Transverse colon (tissue), 4 donors: Measurements from ENCODE around the gene SIGLEC10. TPM values are rescaled to one million over a fixed set of nuclear protein-coding genes. Genes with fewer than 3 reads are reported as not detected.

Source experiments
- DNase-seq: peaks from one replicate; pipeline ENCODE4 v3.0.0-alpha.2; 2019
- H3K27ac ChIP-seq, 4 donors: fragments of 200-600 bp; sonication (generic); 2 replicates each; pipeline ENCODE4 v1.5.1; 2016 to 2018; ENCODE audit warnings: inconsistent platforms in 4 of 4
- H3K27me3 ChIP-seq: fragments of 200-600 bp; sonication (generic); 2 replicates; pipeline ENCODE4 v1.5.1; 2017; ENCODE audit warnings: inconsistent platforms
- H3K36me3 ChIP-seq, 4 donors: fragments of 200-600 bp; sonication (generic); 2 replicates each; pipeline ENCODE4 v1.5.1; 2017 to 2019; ENCODE audit warnings: inconsistent platforms in 4 of 4
- H3K4me1 ChIP-seq, 4 donors: fragments of 200-600 bp; sonication (generic); 2 replicates each; pipeline ENCODE4 v1.5.1; 2017 to 2020; ENCODE audit warnings: inconsistent platforms in 4 of 4
- H3K4me3 ChIP-seq, 4 donors: fragments of 200-600 bp; sonication (generic); 1 replicate in 1 of 4; 2 replicates in 3 of 4; pipeline versions ENCODE4 v1.5.1 to v1.6.1; 2017 to 2019; ENCODE audit warnings: inconsistent platforms in 4 of 4
- H3K9me3 ChIP-seq, 2 donors: fragments of 200-600 bp; sonication (generic); 2 replicates each; pipeline ENCODE4 v1.5.1; 2017 to 2019; ENCODE audit warnings: inconsistent platforms in 2 of 2
- CTCF ChIP-seq, 5 experiments: fragments of 200-600 bp in 3 of 5; fragments of 450-650 bp in 2 of 5; sonication (generic) in 3 of 5; IDR thresholded peaks; 1 replicate in 2 of 5; 2 replicates in 3 of 5; pipeline ENCODE4 v1.5.1; 2016 to 2017; ENCODE audit warnings: antibody characterized with exemption in 5 of 5, inconsistent platforms in 3 of 5, mild to moderate bottlenecking in 2 of 5, moderate library complexity in 1 of 5
- EP300 ChIP-seq: sonication (generic); formaldehyde crosslinking; IDR thresholded peaks from one replicate; pipeline ENCODE4 v1.6.1; 2017; ENCODE audit warnings: antibody characterized with exemption, low read depth
- POLR2A ChIP-seq: fragments of 450-650 bp; IDR thresholded peaks from one replicate; pipeline ENCODE4 v1.6.1; 2016; ENCODE audit warnings: antibody characterized with exemption, mild to moderate bottlenecking, moderate library complexity
- POLR2AphosphoS5 ChIP-seq, 3 donors: sonication (generic); formaldehyde crosslinking; IDR thresholded peaks; one replicate each; pipeline ENCODE4 v1.6.1; 2016; ENCODE audit warnings: antibody characterized with exemption in 3 of 3
- WGBS, 2 donors: methylation state at CpG; one replicate each; pipeline ENCODE4 v1.1.5; 2018; ENCODE audit warnings: low coverage in 1 of 2; 5-methylcytosine and 5-hydroxymethylcytosine counted together
- in situ Hi-C, 4 donors: fragments of 200-750 bp; cut with MboI; loops; one replicate each; pipeline versions ENCODE4 v1.15.0 to v1.15.1; 2017; ENCODE audit warnings: low sequenced_read_pairs in 3 of 4, low pct_ligation_motif_present in 1 of 4, low pct_unique_long_range_greater_than_20kb in 1 of 4
- intact Hi-C: fragments of 100-400 bp; cut with DNase I; formaldehyde crosslinking; loops from one replicate; pipeline ENCODE4 v1.15.1; 2023; ENCODE audit warnings: low total_unique reads
- total RNA-seq, 4 donors: library from RNA; depleted of rRNA; stranded (reverse); fragments of >200 nt; gene quantifications; one replicate each; pipeline ENCODE4 v1.1.0, GENCODE V29; 2016

Gene SIGLEC10
- total RNA-seq, 4 donors from 2014 or later = 3.7 to 15.7 (median 4.9) TPM; not detected in 1

- in situ Hi-C loops = no loop called here
- WGBS, 2 donors = 68 to 87% methylated on average over 11 to 14 of the region's 14 CpGs
Observed at GRCh38 chr19:51386882-51387520, 30.4 kb downstream of the SIGLEC10 start.

GRCh38 chr19:51382004-51382403 is 35.4 kb downstream of the SIGLEC10 start:
- no peak overlapping the region for H3K27ac ChIP-seq
- H3K9me3 ChIP-seq = peaks cover 0 to 4% of the 10 kb centered on the region in 2 donors
- no peak for TF ChIP-seq POLR2AphosphoS5 (IDR thresholded peaks at IDR 0.05)
- no peaks in the 10 kb centered on the region for H3K36me3 ChIP-seq
- DNase-seq = no peak
- in situ Hi-C loops (no loop called here), intact Hi-C loops (no loop called here)
- no peak overlapping the region for H3K4me3 ChIP-seq
- no peaks in the 10 kb centered on the region for H3K27me3 ChIP-seq
- WGBS, 2 donors = 98 to 100% methylated on average over 1 to 4 of the region's 4 CpGs
- no peaks in the 10 kb centered on the region for H3K4me1 ChIP-seq

More at GRCh38 chr19:51386882-51387520, 30.4 kb downstream of the SIGLEC10 start:
- TF ChIP-seq CTCF (IDR thresholded peaks at IDR 0.05) = no peak
- TF ChIP-seq EP300 = no peak
- no peak for TF ChIP-seq POLR2AphosphoS5 (IDR thresholded peaks at IDR 0.05)
- no peak for TF ChIP-seq POLR2A
- H3K27ac ChIP-seq = no peak overlapping the region
- H3K4me3 ChIP-seq = no peak overlapping the region
- H3K27me3 ChIP-seq = no peaks in the 10 kb centered on the region
- intact Hi-C loops = no loop called here
- H3K9me3 ChIP-seq = no peaks in the 10 kb centered on the region
- no peaks in the 10 kb centered on the region for H3K36me3 ChIP-seq
- DNase-seq = no peak
- H3K4me1 ChIP-seq = no peaks in the 10 kb centered on the region

DNA sequence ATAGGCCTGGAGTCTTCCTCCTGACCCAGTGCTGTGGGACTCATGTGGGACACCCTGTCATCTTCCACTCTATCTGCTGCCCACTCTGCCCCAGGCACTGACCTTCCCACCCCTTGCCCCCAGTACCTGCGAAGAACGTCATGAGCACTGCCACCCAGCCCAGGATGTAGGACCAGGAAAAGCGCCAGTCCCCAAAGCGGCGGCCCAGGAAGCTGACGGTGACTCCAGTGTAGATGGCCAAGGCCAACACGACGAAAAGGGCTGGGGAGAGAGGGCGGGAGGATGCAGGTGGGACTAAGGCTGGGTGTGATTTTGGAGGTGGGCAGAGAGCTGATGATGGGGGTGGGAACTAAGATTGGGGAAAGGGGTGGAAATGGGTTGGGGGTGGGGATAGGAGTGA is 37.1 kb downstream of the SIGLEC10 start:
- Histone ChIP-seq H3K4me3 (no peak overlapping the region), H3K9me3 (peaks cover 0 to 4% of the 10 kb centered on the region in 2 donors), H3K27me3 (no peaks in the 10 kb centered on the region), H3K4me1 (no peaks in the 10 kb centered on the region), H3K36me3 (no peaks in the 10 kb centered on the region), H3K27ac (no peak overlapping the region)
- WGBS, 2 donors = 90% methylated on average over 9 of the region's 9 CpGs; no CpG with 5 or more reads in 1 of the 2 donors
- TF ChIP-seq POLR2AphosphoS5 (IDR thresholded peaks at IDR 0.05) (no peak), EP300 (no peak), CTCF (IDR thresholded peaks at IDR 0.05) (no peak), POLR2A (no peak)
- intact Hi-C loops (no loop called here), in situ Hi-C loops (no loop called here)
- no peak for DNase-seq

DNA sequence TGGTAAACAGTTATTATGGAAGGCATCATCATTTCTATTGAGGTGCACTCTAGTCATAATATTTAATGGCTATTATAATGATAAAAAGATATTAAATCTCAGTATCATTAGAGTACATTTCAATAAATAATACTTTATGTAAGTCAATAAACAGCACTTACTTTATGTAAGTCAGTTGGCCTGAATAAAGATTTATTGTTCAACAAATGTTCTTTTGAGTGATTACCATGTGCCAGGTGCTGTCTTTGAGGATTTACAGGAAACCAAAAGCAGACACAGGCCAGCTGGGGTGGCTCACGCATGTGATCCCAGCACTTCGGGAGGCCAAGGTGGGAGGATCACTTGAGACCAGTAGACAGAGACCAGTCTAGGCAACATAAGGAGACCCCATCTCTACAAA is 40.0 kb downstream of the SIGLEC10 start:
- Histone ChIP-seq H3K4me1 (no peaks in the 10 kb centered on the region), H3K27me3 (no peaks in the 10 kb centered on the region), H3K4me3 (no peak overlapping the region), H3K9me3 (peaks cover 0 to 4% of the 10 kb centered on the region in 2 donors), H3K27ac (no peak overlapping the region), H3K36me3 (no peaks in the 10 kb centered on the region)
- TF ChIP-seq EP300 (no peak), CTCF (IDR thresholded peaks at IDR 0.05) (no peak), POLR2A (no peak), POLR2AphosphoS5 (IDR thresholded peaks at IDR 0.05) (no peak)
- no peak for DNase-seq
- intact Hi-C loops (loop anchor here (10.0 kb wide), 1 partner anchor 317 kb away; the partner anchor contains the start of gene SPACA6), in situ Hi-C loops (no loop called here)
- 60 to 79% methylated on average over 2 of the region's 2 CpGs for WGBS, 2 donors
